Fibroblast of mammary gland (primary cell): Measurements from ENCODE around the gene PLTP.
"Not testable (repeated sequence)": the region's sequence is repeated elsewhere in the genome, so short reads cannot be mapped to it uniquely, and the experiment has no call there.

Source experiments
- DNase-seq: peaks from one replicate; pipeline ENCODE4 v3.0.0-alpha.2; 2010; ENCODE audit warnings: low read depth
- H3K4me3 ChIP-seq: 2 replicates; pipeline ENCODE4 v1.5.1; 2011; ENCODE audit warnings: low read depth, mild to moderate bottlenecking, low read length, moderate library complexity; ENCODE audit not compliant: control insufficient read depth
- TF ChIP-seq, protein P1 (sequence below): conservative IDR thresholded peaks from 2 replicates; pipeline ENCODE4 v1.5.1; 2011; ENCODE audit warnings: low read depth, low read length, inconsistent platforms; ENCODE audit not compliant: control insufficient read depth, insufficient read depth

The PLTP gene

GRCh38 chr20:45904583-45905504, 7.1 kb downstream of the PLTP start:
- no peak overlapping the region for H3K4me3 ChIP-seq
- TF ChIP-seq, protein P1, sequence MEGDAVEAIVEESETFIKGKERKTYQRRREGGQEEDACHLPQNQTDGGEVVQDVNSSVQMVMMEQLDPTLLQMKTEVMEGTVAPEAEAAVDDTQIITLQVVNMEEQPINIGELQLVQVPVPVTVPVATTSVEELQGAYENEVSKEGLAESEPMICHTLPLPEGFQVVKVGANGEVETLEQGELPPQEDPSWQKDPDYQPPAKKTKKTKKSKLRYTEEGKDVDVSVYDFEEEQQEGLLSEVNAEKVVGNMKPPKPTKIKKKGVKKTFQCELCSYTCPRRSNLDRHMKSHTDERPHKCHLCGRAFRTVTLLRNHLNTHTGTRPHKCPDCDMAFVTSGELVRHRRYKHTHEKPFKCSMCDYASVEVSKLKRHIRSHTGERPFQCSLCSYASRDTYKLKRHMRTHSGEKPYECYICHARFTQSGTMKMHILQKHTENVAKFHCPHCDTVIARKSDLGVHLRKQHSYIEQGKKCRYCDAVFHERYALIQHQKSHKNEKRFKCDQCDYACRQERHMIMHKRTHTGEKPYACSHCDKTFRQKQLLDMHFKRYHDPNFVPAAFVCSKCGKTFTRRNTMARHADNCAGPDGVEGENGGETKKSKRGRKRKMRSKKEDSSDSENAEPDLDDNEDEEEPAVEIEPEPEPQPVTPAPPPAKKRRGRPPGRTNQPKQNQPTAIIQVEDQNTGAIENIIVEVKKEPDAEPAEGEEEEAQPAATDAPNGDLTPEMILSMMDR: no peak
- DNase-seq: no peak

- no peak overlapping the region for H3K4me3 ChIP-seq
- no peak for DNase-seq
- TF ChIP-seq, protein P1: no peak
These were observed 9.7 kb downstream of the PLTP start for GRCh38 chr20:45902199-45902701.

DNA sequence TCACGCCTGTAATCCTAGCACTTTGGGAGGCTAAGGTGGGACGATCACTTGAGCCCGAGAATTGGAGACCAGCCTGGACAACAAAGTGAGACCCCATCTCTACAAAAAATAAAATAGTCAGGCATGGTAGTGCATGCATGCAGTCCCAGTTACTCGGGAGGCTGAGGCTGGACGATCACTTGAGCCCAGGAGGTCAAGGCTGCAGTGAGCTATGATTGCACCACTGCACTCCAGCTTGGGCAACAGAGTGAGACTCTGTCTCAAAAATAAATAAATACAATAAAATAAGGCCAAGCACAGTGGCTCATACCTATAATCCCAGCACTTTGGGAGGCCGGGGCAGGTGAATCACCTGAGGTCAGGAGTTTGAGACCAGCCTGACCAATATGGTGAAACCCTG, 10.6 kb downstream of the PLTP start:
- DNase-seq, H3K4me3 ChIP-seq: not testable (repeated sequence)

DNA sequence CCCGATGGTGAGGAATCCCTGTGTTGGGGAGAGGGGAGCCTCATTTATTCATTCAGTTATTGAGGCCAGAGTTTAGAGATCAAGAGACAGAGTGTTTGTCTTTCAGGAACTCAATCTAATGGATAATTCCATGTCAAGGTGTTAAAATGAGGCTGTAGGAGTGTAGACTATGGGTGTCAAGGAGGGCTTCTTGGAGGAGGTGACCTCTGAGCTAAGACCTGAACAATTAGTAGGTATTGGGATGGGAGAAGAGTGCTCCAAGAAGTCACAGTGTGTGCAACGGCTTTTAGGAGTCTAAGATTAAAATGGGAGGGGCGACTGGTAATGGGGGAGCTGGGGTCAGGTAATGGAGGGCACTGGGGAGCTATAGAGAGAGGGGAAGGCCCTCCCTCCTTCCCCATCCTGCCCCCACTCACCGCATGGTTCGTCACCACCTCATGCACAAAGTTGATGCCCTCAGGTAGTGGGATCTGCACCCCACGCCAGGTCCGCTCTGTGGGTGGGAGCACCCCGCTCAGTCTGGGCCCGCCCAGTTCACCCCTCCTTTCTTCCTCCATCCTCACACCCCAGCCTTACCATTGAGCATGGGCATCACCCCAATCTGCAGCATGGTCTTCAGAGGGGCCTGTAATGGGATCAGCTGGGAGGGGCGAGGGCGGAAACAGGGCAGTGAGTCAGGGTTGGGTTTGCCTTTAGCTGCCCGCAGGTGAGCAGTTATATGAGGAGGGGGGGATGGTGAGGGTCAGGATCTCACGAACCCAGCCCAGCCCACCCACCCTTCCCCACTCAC, 12.7 kb downstream of the PLTP start:
- DNase-seq: no peak
- H3K4me3 ChIP-seq: no peak overlapping the region
- TF ChIP-seq, protein P1: no peak

DNA sequence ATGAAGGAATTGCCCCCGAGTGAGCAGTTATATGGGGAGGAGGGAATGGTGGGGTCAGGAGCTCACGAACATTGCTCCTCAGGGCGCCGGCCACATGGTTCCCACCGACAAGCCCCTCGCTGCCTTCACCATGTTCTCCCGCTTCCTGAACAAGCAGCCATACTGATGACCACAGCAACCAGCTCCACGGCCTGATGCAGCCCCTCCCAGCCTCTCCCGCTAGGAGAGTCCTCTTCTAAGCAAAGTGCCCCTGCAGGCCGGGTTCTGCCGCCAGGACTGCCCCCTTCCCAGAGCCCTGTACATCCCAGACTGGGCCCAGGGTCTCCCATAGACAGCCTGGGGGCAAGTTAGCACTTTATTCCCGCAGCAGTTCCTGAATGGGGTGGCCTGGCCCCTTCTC, 13.7 kb downstream of the PLTP start:
- H3K4me3 ChIP-seq: no peak overlapping the region
- DNase-seq: no peak
- TF ChIP-seq, protein P1: no peak

DNA sequence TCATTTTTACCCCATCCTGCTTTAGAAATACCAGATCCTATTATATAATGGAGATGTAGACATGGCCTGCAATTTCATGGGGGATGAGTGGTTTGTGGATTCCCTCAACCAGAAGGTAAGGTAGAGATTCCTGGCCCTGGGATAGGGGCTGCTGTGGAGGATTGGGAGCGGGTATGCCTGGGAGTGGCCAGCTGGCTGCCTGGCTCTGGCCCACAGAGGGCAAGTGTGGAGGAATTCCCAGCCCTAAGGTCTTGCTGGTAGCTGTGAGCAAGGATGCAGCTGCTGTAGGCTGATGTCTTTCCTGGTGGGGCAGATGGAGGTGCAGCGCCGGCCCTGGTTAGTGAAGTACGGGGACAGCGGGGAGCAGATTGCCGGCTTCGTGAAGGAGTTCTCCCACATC, 14.3 kb downstream of the PLTP start:
- H3K4me3 ChIP-seq: no peak overlapping the region
- no peak for DNase-seq
- TF ChIP-seq, protein P1: no peak

GRCh38 chr20:45897289-45897688, 14.7 kb downstream of the PLTP start:
- no peak for DNase-seq
- TF ChIP-seq, protein P1: no peak
- no peak overlapping the region for H3K4me3 ChIP-seq
